ENCODE results near the gene AFAP1L1.

DNA sequence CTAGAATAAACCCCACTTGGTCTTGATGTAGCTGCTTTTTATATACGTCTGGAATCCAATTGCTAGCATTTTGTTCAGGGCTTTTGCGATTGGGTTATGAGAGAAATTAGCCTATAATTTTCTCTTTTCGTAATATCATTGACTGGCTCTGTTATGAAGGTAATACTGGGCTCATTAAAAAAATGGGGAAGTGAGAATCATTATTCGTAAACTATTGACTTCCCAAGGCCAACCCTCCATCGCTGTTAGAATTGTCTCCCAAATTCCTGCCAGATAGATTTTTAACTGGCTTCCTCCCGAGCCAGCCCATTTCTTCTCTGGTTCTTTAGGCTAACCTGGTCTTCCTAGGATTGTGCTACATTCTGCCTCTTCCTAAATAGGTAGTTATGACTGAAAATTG, 37.7 kb downstream of the AFAP1L1 start:
- no peak for TF ChIP-seq CTCF (IDR thresholded peaks at IDR 0.05; ENCODE audit: low read depth, low read length, missing input control)
- TF ChIP-seq YY1 (IDR thresholded peaks at IDR 0.05), result no peak
- TF ChIP-seq RAD21 (IDR thresholded peaks at IDR 0.05), result no peak
- no peak for TF ChIP-seq JUND (IDR thresholded peaks at IDR 0.05)
- TF ChIP-seq HNF4A (conservative IDR thresholded peaks at IDR 0.05), result no peak
- TF ChIP-seq HNF4G (IDR thresholded peaks at IDR 0.05), result no peak

Data from liver (tissue), 3 donors.